BLaER1 treated with 17β-estradiol and CSF1 and Interleukin-3, amounts not matched to agents 10 nM and 100 nM (cell line): ENCODE measurements around the gene NEK1.
"Not testable (repeated sequence)": the region's sequence is repeated elsewhere in the genome, so short reads cannot be mapped to it uniquely, and the experiment has no call there.

Experiments
- H3K27ac ChIP-seq, 11 experiments: shearing (Covaris generic); formaldehyde crosslinking; 2 replicates each; pipeline ENCODE4 v1.8.1; 2022
- H3K27me3 ChIP-seq, 11 experiments: shearing (Covaris generic); formaldehyde crosslinking; 2 replicates each; pipeline ENCODE4 v1.8.1; 2022
- H3K36me3 ChIP-seq, 11 experiments: shearing (Covaris generic); formaldehyde crosslinking; 2 replicates each; pipeline ENCODE4 v1.8.1; 2022
- H3K4me1 ChIP-seq, 10 experiments: shearing (Covaris generic); formaldehyde crosslinking; 2 replicates each; pipeline ENCODE4 v1.8.1; 2022
- H3K4me2 ChIP-seq, 11 experiments: shearing (Covaris generic); formaldehyde crosslinking; 2 replicates each; pipeline ENCODE4 v1.8.1; 2022
- H3K4me3 ChIP-seq, 10 experiments: shearing (Covaris generic); formaldehyde crosslinking; 2 replicates each; pipeline ENCODE4 v1.8.1; 2022
- H3K9ac ChIP-seq, 11 experiments: shearing (Covaris generic); formaldehyde crosslinking; 2 replicates each; pipeline ENCODE4 v1.8.1; 2022
- H3K9me3 ChIP-seq, 11 experiments: shearing (Covaris generic); formaldehyde crosslinking; replicated peaks in 1 of 11; 2 replicates each; pipeline ENCODE4 v1.8.1; 2022
- H4K20me1 ChIP-seq, 11 experiments: shearing (Covaris generic); formaldehyde crosslinking; 2 replicates each; pipeline ENCODE4 v1.8.1; 2022
- Cebpa-rat ChIP-seq, 11 experiments: shearing (Covaris generic); IDR thresholded peaks; 2 replicates each; pipeline ENCODE4 v1.8.1; 2022

The NEK1 gene

GRCh38 chr4:169594560-169595195, 17.7 kb downstream of the NEK1 start:
- Histone ChIP-seq H3K4me1 (no peaks in the 10 kb centered on the region), H3K4me3 (no peak overlapping the region), H3K27me3 (no peaks in the 10 kb centered on the region), H3K9ac (no peak overlapping the region), H3K4me2 (no peak overlapping the region), H3K9me3 (no peaks in the 10 kb centered on the region), H3K27ac (no peak overlapping the region), H3K36me3 (peaks cover 0 to 18% (median 8%) of the 10 kb centered on the region in 11 experiments; a peak in 13 of 22 replicates), H4K20me1 (no peaks in the 10 kb centered on the region)
- TF ChIP-seq Cebpa-rat (IDR thresholded peaks at IDR 0.05): no peak

GRCh38 chr4:169593050-169593560, 19.3 kb downstream of the NEK1 start:
- no peak for TF ChIP-seq Cebpa-rat (IDR thresholded peaks at IDR 0.05)
- no peaks in the 10 kb centered on the region for H3K27me3 ChIP-seq
- H3K9me3 ChIP-seq: no peaks in the 10 kb centered on the region
- no peak overlapping the region for H3K27ac ChIP-seq
- no peak overlapping the region for H3K4me2 ChIP-seq
- H3K4me3 ChIP-seq: no peak overlapping the region
- no peaks in the 10 kb centered on the region for H4K20me1 ChIP-seq
- H3K9ac ChIP-seq: no peak overlapping the region
- peaks cover 0 to 29% (median 13%) of the 10 kb centered on the region in 11 experiments; a peak in 14 of 22 replicates for H3K36me3 ChIP-seq
- H3K4me1 ChIP-seq: no peaks in the 10 kb centered on the region

- no peak for TF ChIP-seq Cebpa-rat (IDR thresholded peaks at IDR 0.05)
- Histone ChIP-seq H3K36me3 (peaks cover 6 to 51% (median 22%) of the 10 kb centered on the region in 11 experiments; a peak in 17 of 22 replicates), H3K9ac (no peak overlapping the region), H3K27me3 (no peaks in the 10 kb centered on the region), H3K4me1 (no peaks in the 10 kb centered on the region), H4K20me1 (no peaks in the 10 kb centered on the region), H3K4me3 (no peak overlapping the region), H3K9me3 (no peaks in the 10 kb centered on the region), H3K27ac (no peak overlapping the region), H3K4me2 (no peak overlapping the region)
These were observed 28.8 kb downstream of the NEK1 start for GRCh38 chr4:169583563-169583962.

- no peak overlapping the region for H3K4me3 ChIP-seq
- no peaks in the 10 kb centered on the region for H3K9me3 ChIP-seq
- no peaks in the 10 kb centered on the region for H3K4me1 ChIP-seq
- no peaks in the 10 kb centered on the region for H4K20me1 ChIP-seq
- no peak for TF ChIP-seq Cebpa-rat (IDR thresholded peaks at IDR 0.05)
- no peak overlapping the region for H3K9ac ChIP-seq
- peaks cover 4 to 44% (median 21%) of the 10 kb centered on the region in 11 experiments; a peak in 17 of 22 replicates for H3K36me3 ChIP-seq
- H3K27me3 ChIP-seq: no peaks in the 10 kb centered on the region
- H3K27ac ChIP-seq: no peak overlapping the region
- H3K4me2 ChIP-seq: no peak overlapping the region
These were observed 29.7 kb downstream of the NEK1 start for GRCh38 chr4:169582706-169583105.

- Histone ChIP-seq H3K4me2 (no peak overlapping the region), H3K9ac (no peak overlapping the region), H3K4me1 (no peaks in the 10 kb centered on the region), H3K36me3 (peaks cover 4 to 44% (median 21%) of the 10 kb centered on the region in 11 experiments; a peak in 17 of 22 replicates), H3K27ac (no peak overlapping the region), H4K20me1 (no peaks in the 10 kb centered on the region), H3K9me3 (no peaks in the 10 kb centered on the region), H3K4me3 (no peak overlapping the region), H3K27me3 (no peaks in the 10 kb centered on the region)
- TF ChIP-seq Cebpa-rat (IDR thresholded peaks at IDR 0.05): no peak
These were observed 30.2 kb downstream of the NEK1 start for GRCh38 chr4:169582203-169582602.

GRCh38 chr4:169573889-169574288, 38.5 kb downstream of the NEK1 start:
- TF ChIP-seq Cebpa-rat (IDR thresholded peaks at IDR 0.05): no peak
- Histone ChIP-seq H3K9ac (no peak overlapping the region), H3K27me3 (no peaks in the 10 kb centered on the region), H3K36me3 (peaks cover 5 to 49% (median 25%) of the 10 kb centered on the region in 11 experiments; a peak in 18 of 22 replicates), H4K20me1 (no peaks in the 10 kb centered on the region), H3K9me3 (peaks cover 0 to 19% (median 13%) of the 10 kb centered on the region in 11 experiments; a peak in 20 of 22 replicates), H3K4me2 (peak overlapping the region in 10 of 11 experiments; percentile 9 to 70 (median 57); a peak in 16 of 22 replicates), H3K4me1 (peaks cover 0 to 24% (median 17%) of the 10 kb centered on the region in 10 experiments; a peak in 17 of 20 replicates), H3K4me3 (peak overlapping the region in 1 of 10 experiments; percentile 12; a peak in 1 of 20 replicates), H3K27ac (peak overlapping the region in 1 of 11 experiments; percentile 12; a peak in 1 of 22 replicates)

GRCh38 chr4:169571435-169571834, 40.9 kb downstream of the NEK1 start:
- Histone ChIP-seq H3K9ac (no peak overlapping the region), H3K9me3 (peaks cover 0 to 19% (median 13%) of the 10 kb centered on the region in 11 experiments; a peak in 20 of 22 replicates), H3K36me3 (peaks cover 5 to 46% (median 22%) of the 10 kb centered on the region in 11 experiments; a peak in 18 of 22 replicates), H3K27me3 (no peaks in the 10 kb centered on the region), H3K27ac (no peak overlapping the region), H4K20me1 (no peaks in the 10 kb centered on the region), H3K4me3 (no peak overlapping the region), H3K4me2 (no peak overlapping the region), H3K4me1 (peaks cover 0 to 24% (median 17%) of the 10 kb centered on the region in 10 experiments; a peak in 17 of 20 replicates)
- TF ChIP-seq Cebpa-rat (IDR thresholded peaks at IDR 0.05): no peak

- H4K20me1 ChIP-seq, H3K4me2 ChIP-seq, H3K9ac ChIP-seq, H3K27ac ChIP-seq, H3K4me3 ChIP-seq, H3K27me3 ChIP-seq: not testable (repeated sequence)
- Histone ChIP-seq H3K36me3 (peaks cover 5 to 42% (median 19%) of the 10 kb centered on the region in 11 experiments; a peak in 18 of 22 replicates), H3K9me3 (peaks cover 0 to 19% (median 13%) of the 10 kb centered on the region in 11 experiments; a peak in 20 of 22 replicates), H3K4me1 (peaks cover 0 to 25% (median 18%) of the 10 kb centered on the region in 10 experiments; a peak in 17 of 20 replicates)
These were observed 41.4 kb downstream of the NEK1 start for GRCh38 chr4:169571012-169571411.

GRCh38 chr4:169570266-169570665, 42.1 kb downstream of the NEK1 start:
- H3K4me3 ChIP-seq, H3K27me3 ChIP-seq, H3K27ac ChIP-seq, H3K9ac ChIP-seq, H3K4me2 ChIP-seq, H4K20me1 ChIP-seq: not testable (repeated sequence)
- H3K4me1 ChIP-seq: peaks cover 5 to 28% (median 19%) of the 10 kb centered on the region in 10 experiments; a peak in 18 of 20 replicates
- peaks cover 0 to 19% (median 13%) of the 10 kb centered on the region in 11 experiments; a peak in 20 of 22 replicates for H3K9me3 ChIP-seq
- H3K36me3 ChIP-seq: peaks cover 5 to 35% (median 12%) of the 10 kb centered on the region in 11 experiments; a peak in 17 of 22 replicates

GRCh38 chr4:169569188-169569587, 43.2 kb downstream of the NEK1 start:
- not testable (repeated sequence) for H3K4me3 ChIP-seq, H3K27me3 ChIP-seq
- peaks cover 0 to 24% (median 5%) of the 10 kb centered on the region in 11 experiments; a peak in 13 of 22 replicates for H3K36me3 ChIP-seq

More at GRCh38 chr4:169569188-169569587, 43.2 kb downstream of the NEK1 start:
- not testable (repeated sequence) for H3K9ac ChIP-seq, H3K4me2 ChIP-seq, H4K20me1 ChIP-seq, H3K27ac ChIP-seq
- H3K4me1 ChIP-seq: peaks cover 5 to 26% (median 16%) of the 10 kb centered on the region in 10 experiments; a peak in 18 of 20 replicates
- peaks cover 0 to 13% (median 9%) of the 10 kb centered on the region in 11 experiments; a peak in 19 of 22 replicates for H3K9me3 ChIP-seq
